HCT116 (cell line): Measurements from ENCODE around the gene CCKAR. TPM values are rescaled to one million over a fixed set of nuclear protein-coding genes. Genes with fewer than 3 reads are reported as not detected.

Experiments
- ATAC-seq: fragments of 200-7000 bp; cut with Tn5 transposase; 2 replicates; pipeline ENCODE4 v1.9.1; 2020; ENCODE audit warnings: mild to moderate bottlenecking, moderate library complexity
- BruUV-seq: library from RNA; stranded (reverse); fragments of 400-500 nt; replicated peaks from 2 replicates; lab custom pipeline; 2021; lab: Mats Ljungman, UMichigan
- CTCF ChIA-PET: fragments of 300-600 bp; sonication (Branson Sonifier 250); formaldehyde crosslinking; loops from one replicate; lab custom pipeline; 2021; ENCODE audit warnings: antibody characterized with exemption; lab: Charles Lee
- POLR2A ChIA-PET: fragments of 300-600, 350-600 bp; sonication (Branson Sonifier 250); formaldehyde crosslinking; loops from one replicate; lab custom pipeline; 2021; ENCODE audit warnings: antibody characterized with exemption; lab: Charles Lee
- RAD21 ChIA-PET, 2 experiments: fragments of 300-600 bp; sonication (Branson Sonifier 250); formaldehyde crosslinking; loops; one replicate each; lab custom pipeline; 2023; ENCODE audit warnings: low total read pairs in 2 of 2; ENCODE audit not compliant: uncharacterized antibody in 2 of 2, unreplicated experiment in 2 of 2, low non-redundant PET in 1 of 2; lab: Charles Lee
- DNase-seq: peaks from one replicate; pipeline ENCODE4 v3.0.0-alpha.2; 2010; ENCODE audit warnings: low read depth, low spot score
- H2AFZ ChIP-seq: fragments of 200-600 bp; shearing (Covaris generic), sonication (generic); 2 replicates; pipeline ENCODE4 v1.6.1; 2017; ENCODE audit warnings: low read depth, mixed run types, mixed read lengths, antibody characterized with exemption, low read length; ENCODE audit not compliant: poor library complexity, severe bottlenecking
- H3K27ac ChIP-seq: 2 replicates; pipeline ENCODE4 v1.5.1; 2012; ENCODE audit warnings: low read depth, low read length
- H3K27me3 ChIP-seq: fragments of 200-600 bp; sonication (generic); 2 replicates; pipeline ENCODE4 v1.6.1; 2016; ENCODE audit warnings: mixed run types, low read length, mixed read lengths; ENCODE audit not compliant: insufficient read depth
- H3K36me3 ChIP-seq, 2 experiments: fragments of 200-500 bp in 1 of 2; fragments of 200-600 bp in 1 of 2; sonication (Bioruptor generic) in 1 of 2; sonication (generic) in 1 of 2; 2 replicates each; pipeline versions ENCODE4 v1.5.1 to v1.6.1; 2014 to 2016; ENCODE audit warnings: low read length in 2 of 2, inconsistent platforms in 1 of 2, mixed read lengths in 1 of 2, mixed run types in 1 of 2; ENCODE audit not compliant: insufficient read depth in 2 of 2, control insufficient read depth in 1 of 2
- H3K4me1 ChIP-seq, 2 experiments: fragments of 200-600 bp in 1 of 2; sonication (generic) in 1 of 2; 2 replicates each; pipeline versions ENCODE4 v1.5.1 to v1.6.1; 2012 to 2017; ENCODE audit warnings: low read length in 2 of 2, inconsistent platforms in 1 of 2, mild to moderate bottlenecking in 1 of 2, mixed read lengths in 1 of 2, mixed run types in 1 of 2, moderate library complexity in 1 of 2; ENCODE audit not compliant: insufficient read depth in 2 of 2, control insufficient read depth in 1 of 2
- H3K4me2 ChIP-seq: fragments of 200-600 bp; sonication (generic); 2 replicates; pipeline ENCODE4 v1.6.1; 2017; ENCODE audit warnings: mixed run types, low read length, mixed read lengths
- H3K4me3 ChIP-seq, 2 experiments: fragments of 200-600 bp in 1 of 2; sonication (generic) in 1 of 2; replicated peaks in 1 of 2; 2 replicates each; pipeline ENCODE4 v1.5.1; 2011 to 2016; ENCODE audit warnings: low read length in 2 of 2, control low read depth in 1 of 2, low read depth in 1 of 2, mild to moderate bottlenecking in 1 of 2, mixed read lengths in 1 of 2, mixed run types in 1 of 2
- H3K79me2 ChIP-seq: fragments of 200-600 bp; sonication (generic); 2 replicates; pipeline ENCODE4 v1.6.1; 2017; ENCODE audit warnings: mild to moderate bottlenecking, mixed run types, low read length, moderate library complexity, mixed read lengths; ENCODE audit not compliant: insufficient read depth
- H3K9ac ChIP-seq: fragments of 200-600 bp; sonication (generic); 2 replicates; pipeline ENCODE4 v1.6.1; 2016; ENCODE audit warnings: low read length, mixed read lengths
- H3K9me2 ChIP-seq: fragments of 200-600 bp; sonication (generic), shearing (Covaris generic); 2 replicates; pipeline ENCODE4 v1.6.1; 2017; ENCODE audit warnings: mixed run types, mild to moderate bottlenecking, moderate library complexity; ENCODE audit not compliant: insufficient read depth
- H3K9me3 ChIP-seq, 2 experiments: fragments of 200-500 bp in 1 of 2; fragments of 200-600 bp in 1 of 2; sonication (Bioruptor generic) in 1 of 2; sonication (generic) in 1 of 2; 2 replicates each; pipeline ENCODE4 v1.6.1; 2014 to 2017; ENCODE audit warnings: low read length in 2 of 2, mixed read lengths in 2 of 2, inconsistent platforms in 1 of 2, low read depth in 1 of 2, mild to moderate bottlenecking in 1 of 2, mixed run types in 1 of 2, moderate library complexity in 1 of 2; ENCODE audit not compliant: control insufficient read depth in 1 of 2, insufficient read depth in 1 of 2
- H4K20me1 ChIP-seq: fragments of 200-600 bp; sonication (generic), shearing (Covaris generic); 2 replicates; pipeline ENCODE4 v1.6.1; 2017; ENCODE audit warnings: mixed run types, mild to moderate bottlenecking, moderate library complexity; ENCODE audit not compliant: insufficient read depth
- ATF3 ChIP-seq: IDR thresholded peaks from 2 replicates; pipeline ENCODE4 v1.6.1; 2012
- CEBPB ChIP-seq: IDR thresholded peaks from 2 replicates; pipeline ENCODE4 v1.6.1; 2012; ENCODE audit warnings: low read depth
- CTCF ChIP-seq, 3 experiments: fragments of 200-600 bp in 1 of 3; sonication (generic) in 1 of 3; IDR thresholded peaks in 2 of 3; conservative IDR thresholded peaks in 1 of 3; 2 replicates each; pipeline ENCODE4 v1.5.1; 2012 to 2017; ENCODE audit warnings: low read depth in 2 of 3, low read length in 2 of 3, antibody characterized with exemption in 1 of 3, borderline replicate concordance in 1 of 3, control low read depth in 1 of 3, mild to moderate bottlenecking in 1 of 3, mixed read lengths in 1 of 3, mixed run types in 1 of 3, moderate library complexity in 1 of 3; ENCODE audit not compliant: insufficient read depth in 1 of 3
- ELF1 ChIP-seq: IDR thresholded peaks from 2 replicates; pipeline ENCODE4 v1.6.1; 2012; ENCODE audit warnings: low read depth, borderline replicate concordance
- EZH2 ChIP-seq: fragments of 200-600 bp; sonication (generic); IDR thresholded peaks from 2 replicates; pipeline ENCODE4 v1.6.1; 2017; ENCODE audit warnings: antibody characterized with exemption, mixed run types
- EZH2phosphoT487 ChIP-seq: fragments of 200-600 bp; IDR thresholded peaks from 2 replicates; pipeline ENCODE4 v1.6.1; 2018; ENCODE audit warnings: antibody characterized with exemption, borderline replicate concordance
- FOSL1 ChIP-seq: IDR thresholded peaks from 2 replicates; pipeline ENCODE4 v1.6.1; 2012; ENCODE audit warnings: low read depth
- JUND ChIP-seq: IDR thresholded peaks from 2 replicates; pipeline ENCODE4 v1.6.1; 2012
- MAX ChIP-seq: IDR thresholded peaks from 2 replicates; pipeline ENCODE4 v1.6.1; 2012
- POLR2A ChIP-seq: IDR thresholded peaks from 2 replicates; pipeline ENCODE4 v1.7.0; 2011; ENCODE audit warnings: borderline replicate concordance; ENCODE audit not compliant: insufficient read depth, insufficient read length; ENCODE audit errors: extremely low read depth
- POLR2AphosphoS5 ChIP-seq: IDR thresholded peaks from 2 replicates; pipeline ENCODE4 v1.6.1; 2011; ENCODE audit warnings: mild to moderate bottlenecking, low read depth, low read length, moderate library complexity
- REST ChIP-seq: IDR thresholded peaks from 2 replicates; pipeline ENCODE4 v1.6.1; 2012; ENCODE audit warnings: low read depth
- SP1 ChIP-seq: IDR thresholded peaks from 2 replicates; pipeline ENCODE4 v1.6.1; 2012; ENCODE audit warnings: low read depth
- SRF ChIP-seq: IDR thresholded peaks from 2 replicates; pipeline ENCODE4 v1.6.1; 2012; ENCODE audit warnings: low read depth
- TCF7L2 ChIP-seq: IDR thresholded peaks from 2 replicates; pipeline ENCODE4 v1.7.0; 2011; ENCODE audit warnings: borderline replicate concordance, inconsistent platforms; ENCODE audit not compliant: insufficient read depth, insufficient read length; ENCODE audit errors: extremely low read depth
- YY1 ChIP-seq: IDR thresholded peaks from 2 replicates; pipeline ENCODE4 v1.6.1; 2011; ENCODE audit warnings: low read length, low read depth, moderate library complexity, mild to moderate bottlenecking; ENCODE audit not compliant: insufficient replicate concordance; ENCODE audit errors: extremely low read depth
- ZBTB33 ChIP-seq: IDR thresholded peaks from 2 replicates; pipeline ENCODE4 v1.6.1; 2011; ENCODE audit warnings: mild to moderate bottlenecking, low read length, moderate library complexity; ENCODE audit not compliant: insufficient replicate concordance; ENCODE audit errors: extremely low read depth
- ZFX ChIP-seq: fragments of 450-650 bp; IDR thresholded peaks from 2 replicates; pipeline ENCODE4 v1.6.1; 2017
- ZNF274 ChIP-seq: fragments of 200-500 bp; sonication (Bioruptor generic); IDR thresholded peaks from 2 replicates; pipeline ENCODE4 v1.6.1; 2014; ENCODE audit warnings: mild to moderate bottlenecking, low read depth, low read length, inconsistent platforms
- intact Hi-C: fragments of 100-400 bp; cut with micrococcal nuclease; formaldehyde crosslinking; loops from 2 replicates; pipeline ENCODE4 v1.10.0; 2022
- total RNA-seq: library from RNA; stranded (reverse); gene quantifications from one replicate; pipeline ENCODE4 v1.2.1, GENCODE V29; 2021; ENCODE audit not compliant: unreplicated experiment

CCKAR gene
- total RNA-seq, 1 experiment from 2014 or later, result not detected

GRCh38 chr4:26475716-26476115 is 14.6 kb downstream of the CCKAR start:
- no peak overlapping the region for H3K4me3 ChIP-seq
- no peaks in the 10 kb centered on the region for H3K79me2 ChIP-seq
- H3K9ac ChIP-seq, result no peak overlapping the region
- H3K9me3 ChIP-seq, result no peaks in the 10 kb centered on the region
- ChIA-PET CTCF (no interaction called here), POLR2A (no interaction called here), RAD21 (no interaction called here)
- intact Hi-C loops, result no loop called here
- no peak overlapping the region for H3K27ac ChIP-seq
- no peaks in the 10 kb centered on the region for H3K4me1 ChIP-seq
- no peak overlapping the region for H3K4me2 ChIP-seq
- H4K20me1 ChIP-seq, result no peaks in the 10 kb centered on the region
- no peaks in the 10 kb centered on the region for H3K27me3 ChIP-seq
- no TSS peak for BruUV-seq
- H3K9me2 ChIP-seq, result no peaks in the 10 kb centered on the region
- no peak overlapping the region for H2AFZ ChIP-seq
- no peak for ATAC-seq
- TF ChIP-seq CTCF (IDR thresholded peaks at IDR 0.05 in 2 of 3, conservative IDR thresholded peaks at IDR 0.05 in 1 of 3; ENCODE audit: borderline replicate concordance in 1 of 3, insufficient read depth in 1 of 3, low read depth in 2 of 3, low read length in 2 of 3) (no peak), SP1 (no peak), EZH2phosphoT487 (no peak), ZNF274 (no peak), JUND (no peak), POLR2AphosphoS5 (no peak), POLR2A (no peak), REST (no peak), TCF7L2 (no peak), YY1 (no peak), MAX (no peak), CEBPB (no peak), ZFX (no peak), EZH2 (no peak), ZBTB33 (no peak), SRF (no peak), ELF1 (no peak), ATF3 (no peak), FOSL1 (no peak)
- no peak for DNase-seq
- H3K36me3 ChIP-seq, result no peaks in the 10 kb centered on the region
